ENCODE data around the gene MEN1. TPM values are rescaled to one million over a fixed set of nuclear protein-coding genes. Genes with fewer than 3 reads are reported as not detected.
A peak's percentile ranks its signal among the peaks of the same experiment; 100 is the strongest.

Gene MEN1
- total and polyA plus RNA-seq, 2 of the 13 experiments (the other 11 are each of a cell fraction or from before 2014, with no cell fraction given) = 20.5 to 27.3 TPM

- TF ChIP-seq SOX13 (IDR thresholded peaks at IDR 0.05) (no peak), SOX13 (CRISPR knock-in tag; conservative IDR thresholded peaks at IDR 0.05 in 1 of 2, IDR thresholded peaks at IDR 0.05 in 1 of 2) (peak in 1 of 2 experiments; percentile 36; a peak in 1 of 4 replicates), FOXO4 (CRISPR knock-in tag; conservative IDR thresholded peaks at IDR 0.05) (0 out of 2 replicates have a peak, but pooled peaks have one; percentile 76), SCMH1 (CRISPR knock-in tag; IDR thresholded peaks at IDR 0.05; ENCODE audit: borderline replicate concordance) (no peak), ZKSCAN1 (IDR thresholded peaks at IDR 0.05; ENCODE audit: low read length) (no peak), U2AF1 (optimal IDR thresholded peaks at IDR 0.05; ENCODE audit: low read depth, low read length) (no peak), BRF2 (CRISPR knock-in tag; IDR thresholded peaks at IDR 0.05) (no peak), ZSCAN30 (CRISPR knock-in tag; IDR thresholded peaks at IDR 0.05) (no peak), ZNF33A (CRISPR knock-in tag; IDR thresholded peaks at IDR 0.05; ENCODE audit: borderline replicate concordance) (no peak), ZNF598 (CRISPR knock-in tag; IDR thresholded peaks at IDR 0.05; ENCODE audit: borderline replicate concordance) (no peak), ZNF275 (CRISPR knock-in tag; IDR thresholded peaks at IDR 0.05; ENCODE audit: borderline replicate concordance) (no peak), ELF1 (CRISPR knock-in tag; IDR thresholded peaks at IDR 0.05) (no peak), ZNF841 (CRISPR knock-in tag; IDR thresholded peaks at IDR 0.05; ENCODE audit: borderline replicate concordance) (no peak), ZFP36L2 (CRISPR knock-in tag; IDR thresholded peaks at IDR 0.05) (no peak), FOXA3 (CRISPR knock-in tag; IDR thresholded peaks at IDR 0.05) (peak; percentile 84), MED8 (CRISPR knock-in tag; IDR thresholded peaks at IDR 0.05; ENCODE audit: insufficient replicate concordance) (no peak), ZNF660 (CRISPR knock-in tag; IDR thresholded peaks at IDR 0.05; ENCODE audit: borderline replicate concordance, low read depth) (no peak), NFYB (CRISPR knock-in tag; IDR thresholded peaks at IDR 0.05) (no peak)
- TF ChIP-seq, protein P1, sequence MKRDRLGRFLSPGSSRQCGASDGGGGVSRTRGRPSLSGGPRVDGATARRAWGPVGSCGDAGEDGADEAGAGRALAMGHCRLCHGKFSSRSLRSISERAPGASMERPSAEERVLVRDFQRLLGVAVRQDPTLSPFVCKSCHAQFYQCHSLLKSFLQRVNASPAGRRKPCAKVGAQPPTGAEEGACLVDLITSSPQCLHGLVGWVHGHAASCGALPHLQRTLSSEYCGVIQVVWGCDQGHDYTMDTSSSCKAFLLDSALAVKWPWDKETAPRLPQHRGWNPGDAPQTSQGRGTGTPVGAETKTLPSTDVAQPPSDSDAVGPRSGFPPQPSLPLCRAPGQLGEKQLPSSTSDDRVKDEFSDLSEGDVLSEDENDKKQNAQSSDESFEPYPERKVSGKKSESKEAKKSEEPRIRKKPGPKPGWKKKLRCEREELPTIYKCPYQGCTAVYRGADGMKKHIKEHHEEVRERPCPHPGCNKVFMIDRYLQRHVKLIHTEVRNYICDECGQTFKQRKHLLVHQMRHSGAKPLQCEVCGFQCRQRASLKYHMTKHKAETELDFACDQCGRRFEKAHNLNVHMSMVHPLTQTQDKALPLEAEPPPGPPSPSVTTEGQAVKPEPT (CRISPR knock-in tag; IDR thresholded peaks at IDR 0.05; ENCODE audit: low read depth) = no peak
- TF ChIP-seq, protein P2, sequence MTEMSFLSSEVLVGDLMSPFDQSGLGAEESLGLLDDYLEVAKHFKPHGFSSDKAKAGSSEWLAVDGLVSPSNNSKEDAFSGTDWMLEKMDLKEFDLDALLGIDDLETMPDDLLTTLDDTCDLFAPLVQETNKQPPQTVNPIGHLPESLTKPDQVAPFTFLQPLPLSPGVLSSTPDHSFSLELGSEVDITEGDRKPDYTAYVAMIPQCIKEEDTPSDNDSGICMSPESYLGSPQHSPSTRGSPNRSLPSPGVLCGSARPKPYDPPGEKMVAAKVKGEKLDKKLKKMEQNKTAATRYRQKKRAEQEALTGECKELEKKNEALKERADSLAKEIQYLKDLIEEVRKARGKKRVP (CRISPR knock-in tag; IDR thresholded peaks at IDR 0.05) = no peak
- TF ChIP-seq, protein P3, sequence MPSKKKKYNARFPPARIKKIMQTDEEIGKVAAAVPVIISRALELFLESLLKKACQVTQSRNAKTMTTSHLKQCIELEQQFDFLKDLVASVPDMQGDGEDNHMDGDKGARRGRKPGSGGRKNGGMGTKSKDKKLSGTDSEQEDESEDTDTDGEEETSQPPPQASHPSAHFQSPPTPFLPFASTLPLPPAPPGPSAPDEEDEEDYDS (CRISPR knock-in tag; IDR thresholded peaks at IDR 0.05) = no peak
These were observed 32.7 kb upstream of the MEN1 start (continued) for GRCh38 chr11:64842851-64843685.

Measured in HepG2 (cell line).